ENCODE data around the gene INPP5B. TPM values are rescaled to one million over a fixed set of nuclear protein-coding genes. Genes with fewer than 3 reads are reported as not detected.
A peak's percentile ranks its signal among the peaks of the same experiment; 100 is the strongest.

The INPP5B gene
- total RNA-seq, 1 experiment from 2014 or later, result 12.1 TPM

DNA sequence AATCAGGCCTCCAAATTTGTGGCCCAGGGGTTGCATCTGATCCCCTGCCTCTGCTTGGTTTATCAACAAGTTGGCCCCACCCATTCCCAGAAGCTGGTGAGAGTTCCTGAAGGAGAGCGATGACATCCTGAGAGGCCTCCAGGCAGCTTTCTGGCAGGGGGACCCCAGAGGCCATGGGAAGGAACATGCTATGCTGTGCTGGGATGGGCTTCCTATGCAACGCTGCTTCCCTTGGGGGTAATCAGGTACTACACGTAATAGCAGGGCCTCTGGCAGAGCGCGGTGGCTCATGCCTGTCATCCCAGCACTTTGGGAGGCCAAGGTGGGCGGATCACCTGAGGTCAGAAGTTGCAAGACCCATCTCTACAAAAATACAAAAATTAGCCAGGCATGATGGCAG is 79.1 kb downstream of the INPP5B start:
- TF ChIP-seq EZH2 (IDR thresholded peaks at IDR 0.05; ENCODE audit: low read length, unreplicated experiment) (no peak), EZH2phosphoT487 (IDR thresholded peaks at IDR 0.05; ENCODE audit: borderline replicate concordance, low read length) (no peak), CTCF (conservative IDR thresholded peaks at IDR 0.05; ENCODE audit: low read depth, low read length) (no peak)
- no peaks in the 10 kb centered on the region for H4K20me1 ChIP-seq (ENCODE audit: low read length)
- intact Hi-C loops (cut with micrococcal nuclease), result no loop called here
- H3K4me3 ChIP-seq (ENCODE audit: low read length), result no peak overlapping the region
- no peak for DNase-seq
- H3K4me2 ChIP-seq (ENCODE audit: low read length), result no peak overlapping the region
- H3K4me1 ChIP-seq (ENCODE audit: insufficient read depth, low read length), result peaks cover 18% of the 10 kb centered on the region
- H2AFZ ChIP-seq (ENCODE audit: low read length), result no peak overlapping the region
- H3K9me2 ChIP-seq (replicated peaks; ENCODE audit: low read length), result no peaks in the 10 kb centered on the region
- no peaks in the 10 kb centered on the region for H3K27me3 ChIP-seq (ENCODE audit: low read length)
- POLR2A ChIA-PET (ENCODE audit: unreplicated experiment), result no interaction called here
- no peak overlapping the region for H3K9ac ChIP-seq (ENCODE audit: low read length)
- H3F3A ChIP-seq (ENCODE audit: low read length, unreplicated experiment), result no peaks in the 10 kb centered on the region
- no TSS peak for BruUV-seq (replicated peaks)
- CTCF ChIA-PET, result no interaction called here
- no peaks in the 10 kb centered on the region for H3K79me2 ChIP-seq (ENCODE audit: low read length)
- H3K27ac ChIP-seq (ENCODE audit: low read length), result no peak overlapping the region
- no peaks in the 10 kb centered on the region for H3K9me3 ChIP-seq (ENCODE audit: low read length)
- no peak for ATAC-seq
- H3K36me3 ChIP-seq (ENCODE audit: low read depth, low read length), result peaks cover 5% of the 10 kb centered on the region; the same call in 1 of the 2 replicates

DNA sequence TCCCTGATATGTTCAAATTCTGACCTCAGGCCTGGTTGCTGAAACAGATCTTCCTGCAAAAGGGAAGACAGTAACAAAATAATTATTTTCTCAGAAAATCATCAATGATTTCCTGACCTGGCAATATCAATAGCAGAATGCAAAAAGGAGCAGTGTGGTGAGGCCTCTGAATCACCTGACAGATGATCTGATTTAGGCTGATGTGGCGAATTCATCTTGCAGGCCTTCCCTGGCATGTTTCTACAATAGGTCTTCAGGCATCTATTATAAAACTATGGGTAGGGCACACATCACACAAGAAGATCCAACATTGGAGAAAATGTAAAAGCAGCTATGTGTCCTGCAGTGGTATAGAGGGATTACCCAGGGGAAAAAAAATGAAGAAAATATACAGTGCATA is 80.4 kb downstream of the INPP5B start:
- Histone ChIP-seq H3K36me3 (ENCODE audit: low read depth, low read length) (peaks cover 5% of the 10 kb centered on the region; the same call in 1 of the 2 replicates), H3F3A (ENCODE audit: low read length, unreplicated experiment) (peaks cover 4% of the 10 kb centered on the region), H3K79me2 (ENCODE audit: low read length) (no peaks in the 10 kb centered on the region), H3K4me1 (ENCODE audit: insufficient read depth, low read length) (peaks cover 30% of the 10 kb centered on the region), H2AFZ (ENCODE audit: low read length) (no peak overlapping the region), H3K4me2 (ENCODE audit: low read length) (no peak overlapping the region), H3K9ac (ENCODE audit: low read length) (no peak overlapping the region), H3K9me2 (replicated peaks; ENCODE audit: low read length) (no peaks in the 10 kb centered on the region), H3K27ac (ENCODE audit: low read length) (peak overlapping the region; percentile 86; the same call in 1 of the 2 replicates), H4K20me1 (ENCODE audit: low read length) (no peaks in the 10 kb centered on the region), H3K4me3 (ENCODE audit: low read length) (no peak overlapping the region), H3K9me3 (ENCODE audit: low read length) (no peaks in the 10 kb centered on the region), H3K27me3 (ENCODE audit: low read length) (no peaks in the 10 kb centered on the region)
- POLR2A ChIA-PET (ENCODE audit: unreplicated experiment), result no interaction called here
- CTCF ChIA-PET, result no interaction called here
- DNase-seq (no peak), ATAC-seq (no peak)
- intact Hi-C loops (cut with micrococcal nuclease), result no loop called here
- BruUV-seq (replicated peaks), result no TSS peak
- TF ChIP-seq EZH2phosphoT487 (IDR thresholded peaks at IDR 0.05; ENCODE audit: borderline replicate concordance, low read length) (no peak), CTCF (conservative IDR thresholded peaks at IDR 0.05; ENCODE audit: low read depth, low read length) (no peak)

DNA sequence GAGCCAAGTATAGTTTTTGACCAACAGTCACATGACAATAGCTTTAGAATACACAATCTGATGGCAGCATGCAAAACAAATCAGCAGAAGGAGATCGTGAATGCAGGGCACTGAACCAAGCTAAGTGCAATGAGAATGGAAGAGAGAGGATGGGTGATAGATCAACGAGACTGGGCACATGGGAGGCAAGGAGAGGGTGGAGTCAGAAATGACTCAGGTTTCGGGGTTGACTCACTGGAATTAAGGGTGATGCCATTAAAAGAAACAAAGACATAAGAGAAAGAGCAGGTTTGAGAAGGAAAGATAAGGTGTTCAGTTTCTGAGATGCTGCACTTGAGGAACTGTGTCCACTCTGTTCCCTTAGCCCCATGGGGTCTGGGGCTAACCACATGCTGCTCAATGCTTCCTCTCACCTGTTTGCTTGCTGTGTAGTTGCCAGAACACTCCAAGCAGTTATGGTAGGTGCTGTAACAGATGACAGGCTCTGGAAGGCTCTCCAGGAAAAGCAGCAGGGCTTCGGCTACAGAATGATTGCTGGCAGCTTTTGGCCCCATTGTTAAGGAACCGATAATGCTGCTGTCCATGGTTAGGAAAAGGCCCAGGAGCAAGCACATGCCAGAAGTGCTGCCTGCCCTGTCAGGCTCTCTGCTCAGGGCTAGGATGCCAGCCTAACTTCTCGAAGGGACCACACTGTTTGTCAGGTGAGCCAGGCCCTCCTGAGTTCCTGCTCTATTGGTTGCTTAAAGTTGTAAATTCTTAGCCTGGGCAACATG is 81.3 kb downstream of the INPP5B start:
- TSS peak; percentile 71 for BruUV-seq (replicated peaks)
- peak overlapping the region; percentile 34 for H3K9ac ChIP-seq (ENCODE audit: low read length)
- ATAC-seq (peak; percentile 41), DNase-seq (peak; percentile 73)
- H3K4me2 ChIP-seq (ENCODE audit: low read length), result peak overlapping the region; percentile 47
- H3K79me2 ChIP-seq (ENCODE audit: low read length), result 0 out of 2 replicates have a peak, but pooled peaks cover 2% of the 10 kb centered on the region
- H3K4me3 ChIP-seq (ENCODE audit: low read length), result no peak overlapping the region
- no peaks in the 10 kb centered on the region for H3K9me2 ChIP-seq (replicated peaks; ENCODE audit: low read length)
- H3K4me1 ChIP-seq (ENCODE audit: insufficient read depth, low read length), result peaks cover 39% of the 10 kb centered on the region
- CTCF ChIA-PET, result no interaction called here
- peak overlapping the region; percentile 86 for H3K27ac ChIP-seq (ENCODE audit: low read length)
- H3K27me3 ChIP-seq (ENCODE audit: low read length), result no peaks in the 10 kb centered on the region
- no peaks in the 10 kb centered on the region for H4K20me1 ChIP-seq (ENCODE audit: low read length)
- no peak for TF ChIP-seq CTCF (conservative IDR thresholded peaks at IDR 0.05; ENCODE audit: low read depth, low read length)
- no peak for TF ChIP-seq EZH2 (IDR thresholded peaks at IDR 0.05; ENCODE audit: low read length, unreplicated experiment)
- POLR2A ChIA-PET (ENCODE audit: unreplicated experiment), result interaction anchor here (0.6 kb wide), 2 partner anchors 73 to 80 kb away, joined by 4 to 13 read pairs; no protein-coding TSS in a partner anchor
- H3F3A ChIP-seq (ENCODE audit: low read length, unreplicated experiment), result peaks cover 4% of the 10 kb centered on the region
- peaks cover 5% of the 10 kb centered on the region; the same call in 1 of the 2 replicates for H3K36me3 ChIP-seq (ENCODE audit: low read depth, low read length)
- H3K9me3 ChIP-seq (ENCODE audit: low read length), result no peaks in the 10 kb centered on the region
- H2AFZ ChIP-seq (ENCODE audit: low read length), result no peak overlapping the region
- intact Hi-C loops (cut with micrococcal nuclease), result no loop called here

All from PC-3 (cell line).